K562 (cell line): Measurements from ENCODE around the gene ZNF775. TPM values are rescaled to one million over a fixed set of nuclear protein-coding genes. Genes with fewer than 3 reads are reported as not detected.

Source experiments
- BRCA1 ChIP-seq, 2 experiments: fragments of 450-650 bp in 1 of 2; sonication (generic) in 1 of 2; formaldehyde crosslinking in 1 of 2; IDR thresholded peaks; 2 replicates each; pipeline versions ENCODE4 v1.5.0 to v1.6.1; 2017 to 2020; ENCODE audit warnings: mild to moderate bottlenecking in 1 of 2, missing genetic modification reagents in 1 of 2
- JUN ChIP-seq, 2 experiments: sonication (generic) in 1 of 2; formaldehyde crosslinking in 1 of 2; IDR thresholded peaks; 2 replicates each; pipeline versions ENCODE4 v1.6.1 to v1.8.0; 2012 to 2022; ENCODE audit warnings: borderline replicate concordance in 2 of 2, mild to moderate bottlenecking in 2 of 2, improper control_type of control experiment in 1 of 2, low read depth in 1 of 2, low read length in 1 of 2, missing genetic modification reagents in 1 of 2
- MYNN ChIP-seq, 2 experiments: sonication (generic); formaldehyde crosslinking in 1 of 2; IDR thresholded peaks; 2 replicates each; pipeline versions ENCODE4 v1.5.0 to v1.6.1; 2016 to 2020; ENCODE audit warnings: antibody characterized with exemption in 1 of 2, missing genetic modification reagents in 1 of 2
- PCBP1 ChIP-seq: fragments of 200-400 bp; formaldehyde crosslinking; IDR thresholded peaks from 2 replicates; pipeline ENCODE4 v1.6.1; 2018; ENCODE audit warnings: mild to moderate bottlenecking, low read depth, low read length; ENCODE audit not compliant: poor library complexity, severe bottlenecking
- SMAD4 ChIP-seq: fragments of 250-450 bp; sonication (Bioruptor Pico); conservative IDR thresholded peaks from 2 replicates; pipeline ENCODE4 v1.8.0; 2021; ENCODE audit warnings: inconsistent platforms, mild to moderate bottlenecking, moderate library complexity
- SMARCA5 ChIP-seq: fragments of 450-650 bp; IDR thresholded peaks from 2 replicates; pipeline ENCODE4 v1.6.1; 2016
- SRF ChIP-seq, 2 experiments: fragments of 250-450, 450-650 bp in 1 of 2; sonication (Bioruptor Pico) in 1 of 2; sonication (generic) in 1 of 2; formaldehyde crosslinking; IDR thresholded peaks; 2 replicates each; pipeline versions ENCODE4 v1.5.0 to v1.5.1; 2020 to 2022; ENCODE audit warnings: mild to moderate bottlenecking in 1 of 2, missing genetic modification reagents in 1 of 2
- STAT5B ChIP-seq: fragments of 250-450 bp; sonication (Bioruptor Pico); IDR thresholded peaks from 2 replicates; pipeline ENCODE4 v1.8.0; 2021; ENCODE audit warnings: mild to moderate bottlenecking, inconsistent platforms
- TARDBP ChIP-seq: fragments of 450-650 bp; IDR thresholded peaks from 2 replicates; pipeline ENCODE4 v1.6.1; 2016
- TEAD4 ChIP-seq, 2 experiments: sonication (generic) in 1 of 2; formaldehyde crosslinking in 1 of 2; IDR thresholded peaks; 2 replicates each; pipeline versions ENCODE4 v1.6.1 to v1.8.0; 2012 to 2022; ENCODE audit warnings: borderline replicate concordance in 1 of 2, inconsistent platforms in 1 of 2, low read length in 1 of 2, mild to moderate bottlenecking in 1 of 2, missing genetic modification reagents in 1 of 2
- THRAP3 ChIP-seq: fragments of 450-650 bp; IDR thresholded peaks from 2 replicates; pipeline ENCODE4 v1.6.1; 2016; ENCODE audit warnings: mild to moderate bottlenecking, inconsistent platforms, borderline replicate concordance
- ZFP36 ChIP-seq: fragments of 150-350 bp; IDR thresholded peaks from 2 replicates; pipeline ENCODE4 v1.6.1; 2018; ENCODE audit warnings: low read length, low read depth; ENCODE audit not compliant: partially characterized antibody
- ZKSCAN8 ChIP-seq: fragments of 200-800 bp; sonication (Bioruptor generic); IDR thresholded peaks from 2 replicates; pipeline ENCODE4 v1.6.1; 2016; ENCODE audit warnings: missing genetic modification characterization, missing compliant biosample characterization
- ZNF146 ChIP-seq: IDR thresholded peaks from one replicate; pipeline ENCODE4 v1.6.1; 2018; ENCODE audit warnings: missing compliant biosample characterization; ENCODE audit not compliant: unreplicated experiment
- ZNF395 ChIP-seq: fragments of 200-800 bp; sonication (Bioruptor generic); IDR thresholded peaks from 2 replicates; pipeline ENCODE4 v1.6.1; 2017; ENCODE audit warnings: missing genetic modification characterization, missing compliant biosample characterization
- ZNF695 ChIP-seq: fragments of 450-650 bp; formaldehyde crosslinking; IDR thresholded peaks from 2 replicates; pipeline ENCODE4 v1.4.0; 2020; ENCODE audit warnings: mild to moderate bottlenecking, moderate library complexity
- polyA plus RNA-seq, 8 experiments: library from polyadenylated mRNA; depleted of rRNA in 4 of 8; stranded (reverse) in 5 of 8; unstranded in 3 of 8; fragments of >200 nt; fragmentation: Nextera tagmentation in 2 of 8; fragmentation: Illumina TruSeq in 1 of 8; extraction: Ambion mirVana in 2 of 8; extraction: Trizol in 1 of 8; gene quantifications; 2 replicates each; pipeline versions ENCODE4 v1.2.1 to v1.2.3, GENCODE V29; 2011 to 2014; ENCODE audit warnings: inconsistent platforms in 1 of 8, missing spikeins in 1 of 8
- total RNA-seq, 7 experiments: library from RNA; depleted of rRNA in 6 of 7; stranded (reverse); fragments of >200 nt in 6 of 7; fragmentation: Illumina TruSeq in 2 of 7; extraction: Trizol in 2 of 7; gene quantifications; 2 replicates each; pipeline versions ENCODE4 v1.2.1 to v1.2.3, GENCODE V29; 2011 to 2021; ENCODE audit warnings: low replicate concordance in 1 of 7
- TF ChIP-seq, protein P1 (sequence below): fragments of 250-450 bp; sonication (Bioruptor Pico); IDR thresholded peaks from 2 replicates; pipeline ENCODE4 v1.8.0; 2022; ENCODE audit warnings: moderate library complexity, mild to moderate bottlenecking, inconsistent platforms

ZNF775 gene
- total and polyA plus RNA-seq, 9 of the 15 experiments (the other 6 are each of a cell fraction or from before 2014, with no cell fraction given): 0.04 to 18.7 (median 4.9) TPM

DNA sequence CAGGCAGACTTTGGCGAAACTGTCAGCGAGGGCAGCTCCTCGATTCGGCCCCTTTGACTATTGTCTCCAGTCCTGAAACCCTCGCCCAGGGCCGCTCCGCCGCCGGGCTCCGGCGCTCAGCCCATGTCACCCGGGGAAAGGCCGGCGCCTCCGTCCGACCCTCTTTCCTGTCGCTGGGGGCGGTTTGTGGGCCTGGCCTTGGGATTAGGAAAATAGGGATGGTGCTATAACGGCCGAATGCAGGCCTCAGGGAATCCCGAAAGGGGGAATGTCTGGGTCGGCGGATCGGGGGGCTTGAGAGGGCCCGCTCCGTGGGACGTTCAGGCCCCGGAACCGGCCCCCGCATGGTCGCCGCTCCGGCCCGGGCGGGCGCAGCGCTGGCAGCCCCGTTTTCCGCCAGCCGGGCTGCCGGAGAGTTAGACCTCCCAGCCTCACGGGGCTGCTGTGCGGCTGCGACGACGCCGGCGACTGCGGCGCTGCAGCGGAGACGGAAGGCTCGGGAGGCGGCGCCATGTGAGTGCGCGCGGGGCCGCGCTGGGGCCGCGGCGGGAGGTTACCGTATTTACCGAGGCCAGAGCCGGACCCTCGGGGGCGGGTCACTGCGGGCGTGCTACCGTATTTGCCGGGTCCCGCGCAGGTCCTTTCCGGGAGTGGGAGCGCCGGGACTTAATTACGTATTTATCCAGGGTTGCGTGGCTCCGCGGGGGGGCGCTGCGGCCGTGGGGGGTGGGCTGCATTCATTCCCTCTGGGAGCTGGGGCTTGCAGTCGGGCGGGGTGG, 25.9 kb downstream of the ZNF775 start (continued):
- peak; percentile 36 for TF ChIP-seq PCBP1
- TF ChIP-seq ZNF395: peak; percentile 93
- no peak for TF ChIP-seq MYNN (IDR thresholded peaks at IDR 0.05)
- TF ChIP-seq MYNN (CRISPR knock-in tag; IDR thresholded peaks at IDR 0.05): 0 out of 2 replicates have a peak, but pooled peaks have one; percentile 32
- TF ChIP-seq TEAD4 (IDR thresholded peaks at IDR 0.05; ENCODE audit: low read length): 0 out of 2 replicates have a peak, but pooled peaks have one; percentile 38
- 0 out of 2 replicates have a peak, but pooled peaks have one; percentile 74 for TF ChIP-seq TEAD4 (CRISPR knock-in tag; IDR thresholded peaks at IDR 0.05; ENCODE audit: borderline replicate concordance)
- peak; percentile 85 for TF ChIP-seq ZFP36
- no peak for TF ChIP-seq THRAP3
- TF ChIP-seq SMARCA5: no peak
- TF ChIP-seq, protein P1, sequence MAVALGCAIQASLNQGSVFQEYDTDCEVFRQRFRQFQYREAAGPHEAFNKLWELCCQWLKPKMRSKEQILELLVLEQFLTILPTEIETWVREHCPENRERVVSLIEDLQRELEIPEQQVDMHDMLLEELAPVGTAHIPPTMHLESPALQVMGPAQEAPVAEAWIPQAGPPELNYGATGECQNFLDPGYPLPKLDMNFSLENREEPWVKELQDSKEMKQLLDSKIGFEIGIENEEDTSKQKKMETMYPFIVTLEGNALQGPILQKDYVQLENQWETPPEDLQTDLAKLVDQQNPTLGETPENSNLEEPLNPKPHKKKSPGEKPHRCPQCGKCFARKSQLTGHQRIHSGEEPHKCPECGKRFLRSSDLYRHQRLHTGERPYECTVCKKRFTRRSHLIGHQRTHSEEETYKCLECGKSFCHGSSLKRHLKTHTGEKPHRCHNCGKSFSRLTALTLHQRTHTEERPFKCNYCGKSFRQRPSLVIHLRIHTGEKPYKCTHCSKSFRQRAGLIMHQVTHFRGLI (CRISPR knock-in tag): no peak
- no peak for TF ChIP-seq ZKSCAN8
- TF ChIP-seq SRF (CRISPR knock-in tag; IDR thresholded peaks at IDR 0.05): peak; percentile 9 to 23; a peak in 1 of 4 replicates
- peak; percentile 98 for TF ChIP-seq TARDBP
- TF ChIP-seq JUN (IDR thresholded peaks at IDR 0.05; ENCODE audit: borderline replicate concordance, low read depth, low read length): peak; percentile 83; the same call in 1 of the 2 replicates
- no peak; the same call in 1 of the 2 replicates for TF ChIP-seq JUN (CRISPR knock-in tag; IDR thresholded peaks at IDR 0.05; ENCODE audit: borderline replicate concordance)
- no peak for TF ChIP-seq STAT5B (CRISPR knock-in tag)
- no peak for TF ChIP-seq ZNF146 (CRISPR knock-in tag)
- TF ChIP-seq ZNF695 (CRISPR knock-in tag): no peak
- TF ChIP-seq SMAD4 (CRISPR knock-in tag): peak; percentile 98
- TF ChIP-seq BRCA1 (IDR thresholded peaks at IDR 0.05): no peak
- TF ChIP-seq BRCA1 (CRISPR knock-in tag; IDR thresholded peaks at IDR 0.05): no peak; the same call in 1 of the 2 replicates
